Stimulated activated CD8-positive, alpha-beta memory T cell treated with anti-CD3 and anti-CD28 coated beads, Interleukin-7, amount 100 ng/mL, for 4 hours (primary cell): ENCODE data around the gene TRIP10.
"Not testable (repeated sequence)": the region's sequence is repeated elsewhere in the genome, so short reads cannot be mapped to it uniquely, and the experiment has no call there.

ENCODE experiments used
- DNase-seq, 2 donors: peaks; one replicate each; pipeline ENCODE4 v3.0.0-alpha.2; 2020; ENCODE audit warnings: low read depth in 2 of 2

TRIP10 gene

GRCh38 chr19:6767357-6768235 lies 28.1 kb downstream of the TRIP10 start, which contains the start of gene SH2D3A:
TSS of gene SH2D3A (minus strand) at chr19:6767435. CDS start at chr19:6763748, 3,687 bp downstream.
- DNase-seq = peak; percentile 91 to 96

DNA sequence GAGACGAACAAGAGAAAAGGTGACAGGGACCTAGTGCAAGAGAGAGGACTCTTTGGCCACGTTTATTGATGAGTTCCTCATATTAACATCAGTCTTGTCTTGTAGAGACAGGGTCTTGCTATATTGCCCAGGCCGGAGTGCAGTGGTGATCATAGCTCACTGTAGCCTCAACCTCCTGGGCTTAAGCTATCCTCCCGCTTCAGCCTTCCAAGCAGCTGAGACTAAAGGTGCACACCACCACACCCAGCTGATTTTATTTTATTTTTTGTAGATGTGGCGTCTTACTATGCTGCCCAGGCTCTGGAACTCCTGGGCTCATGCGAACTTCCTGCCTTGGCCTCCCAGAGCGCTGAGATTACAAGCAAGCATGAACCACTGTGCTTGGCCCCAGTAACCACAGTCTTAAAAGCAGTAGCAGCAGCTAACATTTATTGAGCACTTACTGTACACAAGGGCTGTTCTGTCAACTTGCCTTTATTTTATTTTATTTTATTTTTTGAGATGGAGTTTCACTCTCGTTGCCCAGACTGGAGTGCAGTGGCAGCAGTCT lies 28.8 kb downstream of the TRIP10 start:
- no peak for DNase-seq

GRCh38 chr19:6769006-6769619 lies 29.6 kb downstream of the TRIP10 start:
- DNase-seq = no peak

DNA sequence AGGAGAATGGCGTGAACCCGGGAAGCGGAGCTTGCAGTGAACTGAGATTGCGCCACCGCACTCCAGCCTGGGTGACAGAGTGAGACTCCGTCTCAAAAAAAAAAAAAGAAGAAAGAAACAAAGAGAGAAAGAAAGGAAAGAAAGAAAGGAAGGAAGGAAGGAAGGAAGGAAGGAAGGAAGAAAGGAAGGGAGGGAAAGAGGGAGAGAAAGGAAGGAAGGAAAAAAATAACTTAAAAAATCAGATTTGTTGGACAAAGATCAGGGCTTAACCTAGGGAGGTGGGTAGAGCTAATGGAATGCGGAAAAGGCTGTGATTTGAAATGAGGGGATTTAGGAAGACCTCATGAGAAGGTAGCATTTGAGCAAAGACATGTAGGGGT lies 32.2 kb downstream of the TRIP10 start:
- DNase-seq = not testable (repeated sequence)

- DNase-seq = peak; percentile 83 to 85
Observed at GRCh38 chr19:6772028-6772865, 32.8 kb downstream of the TRIP10 start, which contains the start of gene VAV1. TSS of gene VAV1 (plus strand) at chr19:6772708. CDS start at chr19:6772808, 100 bp downstream.

DNA sequence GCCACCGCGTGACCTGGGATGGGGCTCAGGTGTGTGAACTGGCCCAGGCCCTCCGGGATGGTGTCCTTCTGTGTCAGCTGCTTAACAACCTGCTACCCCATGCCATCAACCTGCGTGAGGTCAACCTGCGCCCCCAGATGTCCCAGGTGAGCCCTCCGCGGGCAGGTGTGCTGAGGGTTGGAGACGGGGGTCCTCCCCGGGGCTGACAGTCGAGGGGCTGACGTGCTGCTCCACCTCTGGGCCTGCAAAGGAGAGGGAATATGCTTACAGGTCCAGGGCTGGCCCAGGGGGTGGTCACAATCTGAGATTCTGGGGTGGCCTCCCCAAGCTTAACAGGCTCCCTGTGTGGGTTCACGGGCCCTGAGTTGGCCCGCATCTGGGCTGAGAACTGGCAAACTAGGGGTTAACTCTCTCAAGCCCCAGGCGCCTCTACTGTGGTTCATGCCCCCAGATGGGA lies 33.4 kb downstream of the TRIP10 start:
- no peak for DNase-seq

DNA sequence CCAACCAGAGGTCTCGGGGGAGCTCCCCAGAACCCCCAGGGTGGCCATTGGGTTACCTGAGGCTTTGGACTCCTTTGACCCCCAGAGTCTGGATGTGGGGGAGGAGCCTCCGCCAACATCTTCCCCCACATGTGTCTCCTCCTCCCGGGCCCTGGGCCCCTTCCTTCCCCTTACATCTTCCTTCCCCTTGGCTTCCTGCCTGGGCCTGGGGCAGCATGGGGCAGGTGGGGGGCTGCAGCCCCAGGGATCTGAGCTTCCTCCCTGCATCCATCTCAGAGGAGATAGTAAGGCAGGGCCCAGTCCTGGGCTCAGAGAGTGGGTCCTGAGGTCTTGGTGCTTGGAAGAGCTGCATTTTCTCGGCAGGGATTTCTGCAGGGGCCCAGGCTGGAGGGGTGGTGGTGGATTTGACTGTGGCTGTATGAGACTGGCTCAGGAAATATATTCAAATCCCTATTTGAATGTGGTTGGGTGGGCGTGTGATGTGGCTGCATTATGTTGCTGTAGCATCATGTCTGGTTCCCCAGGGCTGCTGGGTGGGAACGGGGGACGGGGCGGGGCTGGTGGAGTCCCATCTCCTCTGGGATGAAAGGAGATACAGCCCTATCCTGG lies 33.9 kb downstream of the TRIP10 start:
- peak in 1 of 2 donors; percentile 37 for DNase-seq

GRCh38 chr19:6774821-6775707 lies 35.6 kb downstream of the TRIP10 start:
- no peak for DNase-seq

DNA sequence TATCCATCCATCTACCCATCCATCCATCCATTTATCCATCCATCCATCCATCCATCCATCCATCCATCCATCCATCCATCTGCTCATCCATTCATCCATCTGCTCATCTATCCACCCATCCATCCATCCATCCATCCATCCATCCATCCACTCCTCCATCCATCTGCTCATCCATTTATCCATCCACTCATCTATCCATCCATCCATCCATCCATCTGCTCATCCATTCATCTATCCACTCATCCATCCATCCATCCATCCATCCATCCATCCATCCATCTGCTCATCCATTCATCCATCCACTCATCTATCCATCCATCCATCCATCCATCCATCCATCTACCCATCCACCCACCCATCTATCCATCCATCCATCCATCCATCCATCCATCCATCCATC lies 36.6 kb downstream of the TRIP10 start:
- not testable (repeated sequence) for DNase-seq

DNA sequence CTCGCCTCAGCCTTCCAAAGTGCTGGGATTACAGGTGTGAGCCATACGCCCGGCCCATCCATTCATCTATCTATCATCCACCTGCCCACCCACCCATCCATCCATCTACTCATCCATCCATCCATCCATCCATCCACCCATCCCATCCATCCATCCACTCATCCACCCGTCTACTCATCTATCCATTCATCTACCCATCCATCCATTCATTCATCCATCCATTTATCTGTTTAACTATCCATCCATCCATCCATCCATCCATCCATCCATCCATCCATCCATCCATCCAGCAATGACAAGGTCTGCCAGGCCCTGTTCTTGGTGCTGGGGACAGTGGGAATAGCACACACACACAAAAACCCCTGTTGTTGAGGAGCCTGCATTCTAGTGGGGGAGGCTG lies 37.5 kb downstream of the TRIP10 start:
- DNase-seq = no peak

GRCh38 chr19:6777434-6777833 lies 38.0 kb downstream of the TRIP10 start:
- no peak for DNase-seq

GRCh38 chr19:6778386-6778785 lies 38.9 kb downstream of the TRIP10 start:
- no peak for DNase-seq

DNA sequence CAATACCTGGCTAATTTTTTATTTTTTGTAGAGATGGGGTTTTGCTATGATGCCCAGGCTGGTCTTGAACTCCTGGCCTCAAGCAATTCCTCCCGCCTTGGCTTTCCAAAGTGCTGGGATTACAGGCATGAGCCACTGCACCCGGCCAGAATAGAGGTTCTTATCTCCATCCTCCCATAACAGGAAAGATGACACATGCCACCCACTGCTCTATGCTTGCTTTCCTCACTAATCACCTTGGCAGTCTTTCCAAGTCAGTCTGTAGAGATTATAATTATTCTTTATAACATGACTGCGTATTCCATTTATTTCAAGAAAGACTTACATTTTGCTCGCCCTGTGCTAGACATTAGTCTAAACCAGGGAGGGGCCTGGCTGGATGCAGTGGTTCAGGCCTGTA lies 39.7 kb downstream of the TRIP10 start:
- DNase-seq = no peak

- no peak for DNase-seq
Observed at GRCh38 chr19:6787393-6787792, 47.9 kb downstream of the TRIP10 start.

GRCh38 chr19:6788896-6789295 lies 49.4 kb downstream of the TRIP10 start:
- no peak for DNase-seq

GRCh38 chr19:6790194-6791128 lies 51.0 kb downstream of the TRIP10 start:
- DNase-seq = no peak

DNA sequence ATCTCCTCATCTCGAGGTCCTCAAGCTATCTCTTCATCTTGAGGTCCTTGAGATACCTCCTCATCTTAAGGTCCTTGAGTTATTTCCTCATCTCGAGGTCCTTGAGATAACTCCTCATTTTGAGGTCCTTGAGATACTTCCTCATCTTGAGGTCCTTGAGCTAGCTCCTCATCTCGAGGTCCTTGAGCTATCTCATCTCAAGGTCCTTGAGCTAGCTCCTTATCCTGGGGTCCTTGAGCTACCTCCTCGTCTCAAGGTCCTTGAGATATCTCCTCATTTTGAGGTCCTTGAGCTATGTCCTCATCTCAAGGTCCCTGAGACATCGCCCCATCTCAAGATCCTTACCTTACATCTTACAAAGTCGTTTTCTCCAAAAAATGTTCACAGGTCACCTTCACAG lies 51.8 kb downstream of the TRIP10 start:
- DNase-seq = no peak

DNA sequence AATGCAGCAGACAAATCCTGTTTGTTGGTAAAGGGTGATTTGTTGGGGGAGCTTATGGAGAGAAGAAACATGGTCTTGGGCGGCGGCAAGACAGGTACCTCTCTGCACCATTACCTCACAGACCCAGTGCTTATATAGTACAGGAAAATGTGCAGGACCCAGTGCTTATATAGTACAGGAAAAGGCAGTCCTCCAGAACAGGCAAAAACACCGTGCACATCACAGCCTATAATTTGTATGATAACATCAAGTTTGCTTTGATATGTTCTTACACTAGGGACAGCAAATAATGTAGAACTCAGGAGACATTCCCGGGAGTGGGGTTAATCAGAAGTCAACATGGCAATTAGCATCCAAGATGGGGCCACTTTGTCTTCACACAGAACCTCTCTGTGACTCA lies 53.9 kb downstream of the TRIP10 start:
- no peak for DNase-seq

DNA sequence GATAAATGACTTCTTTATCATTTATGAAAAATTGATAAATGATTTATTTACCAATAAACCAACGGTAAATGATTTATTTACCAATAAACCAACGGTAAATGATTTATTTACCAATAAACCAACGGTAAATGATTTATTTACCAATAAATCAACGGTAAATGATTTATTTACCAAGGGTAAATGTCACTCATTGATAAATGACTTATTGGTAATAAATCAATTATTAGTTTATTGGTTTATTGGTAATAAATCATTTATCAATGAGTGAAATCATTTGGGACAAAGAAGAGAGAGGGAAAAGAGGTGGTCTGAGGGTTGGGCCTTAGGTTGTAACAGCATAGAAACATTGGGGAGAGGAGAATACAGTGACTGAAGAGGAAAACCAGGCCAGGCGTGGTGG lies 54.5 kb downstream of the TRIP10 start:
- DNase-seq = no peak
